Esophagus (tissue), 2 donors: Measurements from ENCODE around the gene CAMK2D. TPM values are rescaled to one million over a fixed set of nuclear protein-coding genes. Genes with fewer than 3 reads are reported as not detected.
"Not testable (repeated sequence)": the region's sequence is repeated elsewhere in the genome, so short reads cannot be mapped to it uniquely, and the experiment has no call there.

Source experiments
- H3K27ac ChIP-seq, 2 donors: one replicate each; pipeline ENCODE4 v1.5.1; 2013; ENCODE audit warnings: low read depth in 2 of 2, mild to moderate bottlenecking in 2 of 2, inconsistent platforms in 1 of 2, low read length in 1 of 2, moderate library complexity in 1 of 2
- H3K27me3 ChIP-seq, 2 donors: one replicate each; pipeline ENCODE4 v1.6.1; 2013; ENCODE audit warnings: low read length in 2 of 2, control low read depth in 1 of 2, mild to moderate bottlenecking in 1 of 2; ENCODE audit not compliant: insufficient read depth in 2 of 2, control insufficient read depth in 1 of 2
- H3K36me3 ChIP-seq, 2 donors: one replicate each; pipeline ENCODE4 v1.6.1; 2013; ENCODE audit warnings: low read length in 1 of 2; ENCODE audit not compliant: control insufficient read depth in 2 of 2, insufficient read depth in 2 of 2
- H3K4me1 ChIP-seq, 2 donors: one replicate each; pipeline ENCODE4 v1.6.1; 2013; ENCODE audit warnings: low read length in 1 of 2; ENCODE audit not compliant: control insufficient read depth in 2 of 2, insufficient read depth in 2 of 2
- H3K4me3 ChIP-seq, 2 donors: one replicate each; pipeline ENCODE4 v1.5.1; 2013; ENCODE audit warnings: low read length in 2 of 2, mild to moderate bottlenecking in 2 of 2, low read depth in 1 of 2, moderate library complexity in 1 of 2
- H3K9me3 ChIP-seq, 2 donors: one replicate each; pipeline ENCODE4 v1.6.1; 2013; ENCODE audit warnings: mild to moderate bottlenecking in 2 of 2, low read depth in 1 of 2, low read length in 1 of 2, moderate library complexity in 1 of 2; ENCODE audit not compliant: control insufficient read depth in 2 of 2, insufficient read depth in 1 of 2
- WGBS, 2 donors: extraction: QIAGEN DNeasy Blood & Tissue Kit; methylation state at CpG; one replicate each; pipeline ENCODE4 v1.1.7; 2013; 5-methylcytosine and 5-hydroxymethylcytosine counted together
- polyA plus RNA-seq, 2 donors: library from polyadenylated mRNA; stranded (reverse); fragments of 200-250 nt; gene quantifications; one replicate each; pipeline ENCODE4 v1.2.3, GENCODE V29; 2013
- donor health status: healthy with polysubstance abuse.
- donor health status: Bipolar disorder and iron deficiency.

Gene CAMK2D
- polyA plus RNA-seq, 2 donors = 7.5 to 13.4 TPM

- WGBS, 2 donors = 82 to 93% methylated on average over 2 of the region's 2 CpGs
- H3K27me3 ChIP-seq = no peaks in the 10 kb centered on the region
These were observed 5.3 kb upstream of the CAMK2D start for GRCh38 chr4:113766882-113767281.

GRCh38 chr4:113764720-113765264, 3.3 kb upstream of the CAMK2D start:
- H3K9me3 ChIP-seq = no peaks in the 10 kb centered on the region
- no peaks in the 10 kb centered on the region for H3K27me3 ChIP-seq
- no peak overlapping the region for H3K27ac ChIP-seq
- H3K4me3 ChIP-seq = no peak overlapping the region
- no peaks in the 10 kb centered on the region for H3K4me1 ChIP-seq
- WGBS, 2 donors = 80 to 98% methylated on average over 1 of the region's 1 CpG
- H3K36me3 ChIP-seq = no peaks in the 10 kb centered on the region

More at GRCh38 chr4:113766882-113767281, 5.3 kb upstream of the CAMK2D start:
- no peaks in the 10 kb centered on the region for H3K9me3 ChIP-seq
- H3K4me1 ChIP-seq = no peaks in the 10 kb centered on the region
- no peak overlapping the region for H3K27ac ChIP-seq
- H3K36me3 ChIP-seq = no peaks in the 10 kb centered on the region
- H3K4me3 ChIP-seq = no peak overlapping the region

- H3K36me3 ChIP-seq, H3K4me3 ChIP-seq, H3K4me1 ChIP-seq, H3K9me3 ChIP-seq, H3K27ac ChIP-seq, H3K27me3 ChIP-seq: not testable (repeated sequence)
- WGBS, 2 donors = 86 to 93% methylated on average over 12 of the region's 12 CpGs
These were observed 2.4 kb upstream of the CAMK2D start for GRCh38 chr4:113763923-113764322.

GRCh38 chr4:113763029-113763285, 1.4 kb upstream of the CAMK2D start:
- H3K4me1 ChIP-seq = no peaks in the 10 kb centered on the region
- H3K27me3 ChIP-seq = no peaks in the 10 kb centered on the region
- no peaks in the 10 kb centered on the region for H3K9me3 ChIP-seq
- H3K27ac ChIP-seq = peak overlapping the region; percentile 100
- peak overlapping the region in 1 of 2 donors; percentile 94 for H3K4me3 ChIP-seq
- no peaks in the 10 kb centered on the region for H3K36me3 ChIP-seq
- 7 to 10% methylated on average over 6 of the region's 6 CpGs for WGBS, 2 donors

- WGBS, 2 donors = 0% methylated on average over 35 to 38 of the region's 38 CpGs
- no peaks in the 10 kb centered on the region for H3K4me1 ChIP-seq
- no peaks in the 10 kb centered on the region for H3K36me3 ChIP-seq
- H3K27me3 ChIP-seq = no peaks in the 10 kb centered on the region
- H3K27ac ChIP-seq = peak overlapping the region; percentile 100
- H3K9me3 ChIP-seq = no peaks in the 10 kb centered on the region
- H3K4me3 ChIP-seq = peak overlapping the region; percentile 70 to 94
These were observed 869 bp upstream of the CAMK2D start for GRCh38 chr4:113762186-113763028.

- Histone ChIP-seq H3K9me3 (no peaks in the 10 kb centered on the region), H3K36me3 (no peaks in the 10 kb centered on the region), H3K4me1 (no peaks in the 10 kb centered on the region), H3K4me3 (peak overlapping the region; percentile 70 to 94), H3K27me3 (no peaks in the 10 kb centered on the region), H3K27ac (peak overlapping the region; percentile 100)
- 0% methylated on average over 62 to 64 of the region's 64 CpGs for WGBS, 2 donors
These were observed 531 bp downstream of the CAMK2D start for GRCh38 chr4:113760795-113761619.

GRCh38 chr4:113760094-113760794, 1.3 kb downstream of the CAMK2D start:
- Histone ChIP-seq H3K27ac (peak overlapping the region; percentile 100), H3K9me3 (no peaks in the 10 kb centered on the region), H3K27me3 (no peaks in the 10 kb centered on the region), H3K4me1 (no peaks in the 10 kb centered on the region), H3K36me3 (no peaks in the 10 kb centered on the region), H3K4me3 (peak overlapping the region; percentile 70 to 94)
- 1% methylated on average over 22 of the region's 22 CpGs for WGBS, 2 donors

GRCh38 chr4:113759696-113760093, 1.8 kb downstream of the CAMK2D start:
- H3K9me3 ChIP-seq = no peaks in the 10 kb centered on the region
- H3K27ac ChIP-seq = peak overlapping the region in 1 of 2 donors; percentile 100
- no peaks in the 10 kb centered on the region for H3K27me3 ChIP-seq
- no peaks in the 10 kb centered on the region for H3K4me1 ChIP-seq
- peak overlapping the region; percentile 70 to 94 for H3K4me3 ChIP-seq
- WGBS, 2 donors = 9 to 13% methylated on average over 4 of the region's 4 CpGs
- no peaks in the 10 kb centered on the region for H3K36me3 ChIP-seq

GRCh38 chr4:113758372-113758771, 3.2 kb downstream of the CAMK2D start:
- no peaks in the 10 kb centered on the region for H3K4me1 ChIP-seq
- H3K9me3 ChIP-seq = no peaks in the 10 kb centered on the region
- H3K4me3 ChIP-seq = no peak overlapping the region
- WGBS, 2 donors = 86 to 88% methylated on average over 6 of the region's 6 CpGs
- no peak overlapping the region for H3K27ac ChIP-seq
- H3K36me3 ChIP-seq = no peaks in the 10 kb centered on the region
- no peaks in the 10 kb centered on the region for H3K27me3 ChIP-seq
